CD14-positive monocyte (primary cell): ENCODE measurements around the gene ABCB8. TPM values are rescaled to one million over a fixed set of nuclear protein-coding genes. Genes with fewer than 3 reads are reported as not detected.

ENCODE experiments used
- DNase-seq, 3 donors: peaks; one replicate each; pipeline ENCODE4 v3.0.0-alpha.2; 2011 to 2022
- H2AFZ ChIP-seq: 2 replicates; pipeline ENCODE4 v1.6.0; 2012; ENCODE audit warnings: mild to moderate bottlenecking, low read depth, low read length, inconsistent platforms; ENCODE audit not compliant: insufficient read depth, poor library complexity, severe bottlenecking
- H3K27ac ChIP-seq, 2 donors: 1 replicate in 1 of 2; 2 replicates in 1 of 2; pipeline ENCODE4 v1.5.1; 2012 to 2013; ENCODE audit warnings: low read length in 2 of 2, control low read depth in 1 of 2, inconsistent platforms in 1 of 2, low read depth in 1 of 2, mild to moderate bottlenecking in 1 of 2
- H3K27me3 ChIP-seq, 2 donors: one replicate each; pipeline versions ENCODE4 v1.6.0 to v1.6.1; 2011 to 2013; ENCODE audit warnings: low read length in 2 of 2; ENCODE audit not compliant: control insufficient read depth in 2 of 2, insufficient read depth in 2 of 2
- H3K36me3 ChIP-seq, 2 donors: replicated peaks in 1 of 2; 1 replicate in 1 of 2; 2 replicates in 1 of 2; pipeline versions ENCODE4 v1.5.1 to v1.6.1; 2012 to 2013; ENCODE audit warnings: low read length in 2 of 2, control low read depth in 1 of 2, inconsistent platforms in 1 of 2, mild to moderate bottlenecking in 1 of 2; ENCODE audit not compliant: insufficient read depth in 2 of 2, control insufficient read depth in 1 of 2
- H3K4me1 ChIP-seq, 2 donors: 1 replicate in 1 of 2; 2 replicates in 1 of 2; pipeline versions ENCODE4 v1.5.1 to v1.6.1; 2012 to 2013; ENCODE audit warnings: low read length in 2 of 2, control low read depth in 1 of 2, inconsistent platforms in 1 of 2, mild to moderate bottlenecking in 1 of 2, moderate library complexity in 1 of 2; ENCODE audit not compliant: insufficient read depth in 2 of 2, control insufficient read depth in 1 of 2
- H3K4me2 ChIP-seq: replicated peaks from 2 replicates; pipeline ENCODE3; 2012; ENCODE audit warnings: low read length, moderate library complexity, mild to moderate bottlenecking; ENCODE audit not compliant: poor library complexity, severe bottlenecking; ENCODE audit errors: extremely low read depth
- H3K4me3 ChIP-seq, 3 experiments: fragments of 200-600 bp in 1 of 3; sonication (generic) in 1 of 3; replicated peaks in 1 of 3; 1 replicate in 2 of 3; 2 replicates in 1 of 3; pipeline ENCODE4 v1.5.1; 2011 to 2013; ENCODE audit warnings: low read length in 3 of 3, mild to moderate bottlenecking in 3 of 3, control low read depth in 2 of 3, low read depth in 2 of 3, inconsistent platforms in 1 of 3, moderate library complexity in 1 of 3
- H3K79me2 ChIP-seq: 2 replicates; pipeline ENCODE4 v1.6.0; 2012; ENCODE audit warnings: mild to moderate bottlenecking, control low read depth, inconsistent platforms, low read length, moderate library complexity; ENCODE audit not compliant: insufficient read depth
- H3K9ac ChIP-seq: 2 replicates; pipeline ENCODE4 v1.6.0; 2017; ENCODE audit warnings: low read length, mild to moderate bottlenecking; ENCODE audit not compliant: insufficient read depth, poor library complexity, severe bottlenecking
- H3K9me3 ChIP-seq, 2 donors: replicated peaks in 1 of 2; 1 replicate in 1 of 2; 2 replicates in 1 of 2; pipeline versions ENCODE4 v1.5.1 to v1.6.1; 2012 to 2013; ENCODE audit warnings: low read length in 2 of 2, control low read depth in 1 of 2; ENCODE audit not compliant: control insufficient read depth in 1 of 2, insufficient read depth in 1 of 2
- H4K20me1 ChIP-seq: 2 replicates; pipeline ENCODE4 v1.6.0; 2012; ENCODE audit warnings: mild to moderate bottlenecking, low read length, control low read depth, moderate library complexity; ENCODE audit not compliant: insufficient read depth
- H3K27ac Mint-ChIP-seq, 7 donors: one replicate each; pipeline ENCODE4 v1.8.0; 2020; ENCODE audit warnings: mild to moderate bottlenecking in 7 of 7, mixed read lengths in 7 of 7, moderate library complexity in 6 of 7, inconsistent platforms in 2 of 7
- H3K27me3 Mint-ChIP-seq, 3 donors: one replicate each; pipeline ENCODE4 v1.8.0; 2021 to 2022; ENCODE audit warnings: low read depth in 3 of 3, mild to moderate bottlenecking in 3 of 3, mixed read lengths in 3 of 3, moderate library complexity in 3 of 3, inconsistent platforms in 1 of 3
- H3K36me3 Mint-ChIP-seq, 2 donors: one replicate each; pipeline ENCODE4 v1.8.0; 2020; ENCODE audit warnings: mixed read lengths in 2 of 2, inconsistent platforms in 1 of 2, mild to moderate bottlenecking in 1 of 2
- H3K4me1 Mint-ChIP-seq: one replicate; pipeline ENCODE4 v1.8.0; 2020; ENCODE audit warnings: mild to moderate bottlenecking, mixed read lengths
- H3K4me3 Mint-ChIP-seq, 2 donors: one replicate each; pipeline ENCODE4 v1.8.0; 2020; ENCODE audit warnings: mild to moderate bottlenecking in 2 of 2, mixed read lengths in 2 of 2, moderate library complexity in 1 of 2
- H3K9me3 Mint-ChIP-seq, 7 donors: one replicate each; pipeline ENCODE4 v1.8.0; 2020 to 2022; ENCODE audit warnings: mixed read lengths in 7 of 7, mild to moderate bottlenecking in 6 of 7, moderate library complexity in 6 of 7, inconsistent platforms in 2 of 7
- CTCF ChIP-seq: fragments of 200-600 bp; IDR thresholded peaks from one replicate; pipeline ENCODE4 v1.8.0; 2022; ENCODE audit warnings: antibody characterized with exemption, mild to moderate bottlenecking
- WGBS: methylation state at CpG from one replicate; pipeline ENCODE4 v1.1.5; 2013; ENCODE audit warnings: missing lambda C conversion rate; ENCODE audit not compliant: insufficient coverage; 5-methylcytosine and 5-hydroxymethylcytosine counted together
- intact Hi-C, 2 donors: fragments of 100-400 bp; cut with micrococcal nuclease; formaldehyde crosslinking; loops; one replicate each; pipeline versions ENCODE4 v1.15.0 to v1.15.1; 2023
- polyA plus RNA-seq, 3 donors: library from polyadenylated mRNA; depleted of rRNA in 1 of 3; unstranded in 2 of 3; stranded (reverse) in 1 of 3; fragments of 300-500 nt in 2 of 3; fragments of >200 nt in 1 of 3; fragmentation: Illumina TruSeq in 2 of 3; gene quantifications; 1 replicate in 2 of 3; 2 replicates in 1 of 3; pipeline ENCODE4 v1.2.3, GENCODE V29; 2012 to 2021

ABCB8 gene
- polyA plus RNA-seq, 3 donors: 9.3 to 19.9 (median 9.5) TPM

GRCh38 chr7:151003572-151003971 is 24.7 kb upstream of the ABCB8 start:
- H4K20me1 ChIP-seq: no peaks in the 10 kb centered on the region
- no peak for DNase-seq
- Mint-ChIP-seq H3K27me3 (peaks cover 14 to 38% (median 22%) of the 10 kb centered on the region in 3 donors), H3K27ac (no peak overlapping the region), H3K4me1 (peaks cover 14% of the 10 kb centered on the region), H3K4me3 (no peak overlapping the region), H3K9me3 (peaks cover 0 to 3% (median 0%) of the 10 kb centered on the region in 7 donors), H3K36me3 (no peaks in the 10 kb centered on the region)
- H3K79me2 ChIP-seq: no peaks in the 10 kb centered on the region
- no peak overlapping the region for H3K27ac ChIP-seq
- peaks cover 6% of the 10 kb centered on the region in 2 donors for H3K4me1 ChIP-seq
- no peak overlapping the region for H2AFZ ChIP-seq
- no peak for TF ChIP-seq CTCF
- no peak overlapping the region for H3K4me2 ChIP-seq
- intact Hi-C loops: no loop called here
- H3K4me3 ChIP-seq: no peak overlapping the region
- H3K9me3 ChIP-seq: peaks cover 0 to 2% of the 10 kb centered on the region in 2 donors
- H3K9ac ChIP-seq: no peak overlapping the region
- WGBS: 94% methylated on average over 11 of the region's 12 CpGs
- peaks cover 0 to 13% of the 10 kb centered on the region in 2 donors for H3K27me3 ChIP-seq
- H3K36me3 ChIP-seq: no peaks in the 10 kb centered on the region

GRCh38 chr7:151005566-151005965 is 22.7 kb upstream of the ABCB8 start:
- Histone ChIP-seq H4K20me1 (no peaks in the 10 kb centered on the region), H3K27me3 (peaks cover 0 to 21% of the 10 kb centered on the region in 2 donors), H2AFZ (no peak overlapping the region), H3K36me3 (no peaks in the 10 kb centered on the region), H3K4me1 (peaks cover 9 to 14% of the 10 kb centered on the region in 2 donors), H3K9me3 (peaks cover 0 to 4% of the 10 kb centered on the region in 2 donors), H3K4me3 (no peak overlapping the region), H3K9ac (no peak overlapping the region), H3K4me2 (no peak overlapping the region), H3K79me2 (no peaks in the 10 kb centered on the region), H3K27ac (no peak overlapping the region)
- H3K9me3 Mint-ChIP-seq: peaks cover 0 to 3% (median 0%) of the 10 kb centered on the region in 7 donors
- H3K4me3 Mint-ChIP-seq: no peak overlapping the region
- intact Hi-C loops: no loop called here
- no peak for DNase-seq
- WGBS: 100% methylated on average over 1 of the region's 9 CpGs
- peaks cover 18% of the 10 kb centered on the region for H3K4me1 Mint-ChIP-seq
- H3K27me3 Mint-ChIP-seq: peaks cover 18 to 48% (median 29%) of the 10 kb centered on the region in 3 donors
- no peak for TF ChIP-seq CTCF
- no peak overlapping the region for H3K27ac Mint-ChIP-seq
- H3K36me3 Mint-ChIP-seq: no peaks in the 10 kb centered on the region
